M059J (cell line): ENCODE data around the gene IFNG. TPM values are rescaled to one million over a fixed set of nuclear protein-coding genes. Genes with fewer than 3 reads are reported as not detected.

Experiments used
- DNase-seq: peaks from one replicate; pipeline ENCODE4 v3.0.0-alpha.2; 2012; ENCODE audit warnings: low read depth
- total RNA-seq: library from RNA; depleted of rRNA; stranded (reverse); fragments of >200 nt; shearing (Covaris generic); gene quantifications from 2 replicates; pipeline ENCODE4 v1.2.3, GENCODE V29; 2014

The IFNG gene
- total RNA-seq, 1 experiment from 2014 or later, result not detected

DNA sequence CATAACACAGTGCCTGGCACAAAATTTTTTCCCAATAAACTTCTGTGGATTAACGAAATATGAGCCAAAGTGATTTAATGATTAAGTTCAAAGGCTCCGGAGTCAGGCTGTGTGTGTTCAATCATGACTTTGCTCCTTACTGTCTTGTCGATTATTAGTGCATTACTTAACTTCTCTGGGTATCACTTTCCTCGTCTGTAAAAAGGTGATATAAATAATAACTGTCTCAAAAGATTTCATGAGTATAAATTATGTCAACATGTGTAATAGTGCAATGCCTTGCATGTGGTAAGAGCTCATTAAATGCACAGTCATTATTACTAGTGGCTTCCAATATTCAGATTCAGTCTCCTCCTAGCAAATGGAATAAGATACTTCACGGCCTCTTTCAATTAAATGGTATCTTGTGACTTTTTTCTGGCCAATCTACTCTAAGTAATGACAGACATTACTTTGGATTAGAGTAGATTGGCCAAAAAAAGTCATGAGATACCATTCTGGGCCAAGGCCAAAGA is 6.8 kb upstream of the IFNG start:
- no peak for DNase-seq

DNA sequence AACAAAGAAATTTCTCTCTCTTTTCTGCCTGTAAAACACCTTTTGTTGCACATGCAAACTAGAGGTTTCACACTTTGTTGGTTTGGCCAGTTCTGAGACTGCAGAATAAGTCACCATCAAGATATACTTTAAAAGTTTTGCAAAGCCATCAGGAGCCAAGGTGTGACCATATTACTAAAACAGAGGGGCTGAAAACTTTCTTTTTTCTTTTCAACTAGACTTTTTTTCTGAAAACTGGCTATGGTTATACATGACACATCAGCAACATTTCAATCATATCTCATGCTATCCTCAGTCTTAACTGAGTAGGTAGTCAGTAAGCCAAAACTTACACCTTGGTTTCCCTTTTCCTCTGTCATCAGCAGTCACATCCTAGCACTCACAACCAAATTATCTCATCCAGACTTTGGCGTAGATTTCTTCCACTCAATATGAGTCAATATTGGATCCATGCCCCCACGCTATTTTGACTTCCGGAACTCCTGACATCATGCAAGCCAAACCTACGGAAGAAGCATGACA is 4.1 kb upstream of the IFNG start:
- no peak for DNase-seq

DNA sequence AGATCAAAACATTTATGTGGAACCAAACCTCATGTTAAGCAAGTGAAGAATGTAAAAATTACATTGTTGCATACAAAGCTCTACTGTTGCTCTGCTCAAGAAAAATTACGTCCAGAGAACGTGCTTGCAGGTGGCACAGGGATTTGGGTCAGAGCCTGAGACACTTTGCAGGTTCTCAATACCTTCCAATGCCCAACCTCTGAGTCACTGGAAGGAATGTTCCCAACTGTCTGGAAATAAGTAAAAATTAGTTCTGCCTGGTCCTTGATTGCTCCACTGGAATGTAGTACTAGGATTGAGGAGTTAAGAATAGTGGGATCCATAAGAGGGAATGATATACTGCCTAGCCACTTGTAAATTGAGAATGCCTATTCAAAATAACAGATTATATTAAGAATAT is 2.8 kb upstream of the IFNG start:
- peak; percentile 32 for DNase-seq

DNA sequence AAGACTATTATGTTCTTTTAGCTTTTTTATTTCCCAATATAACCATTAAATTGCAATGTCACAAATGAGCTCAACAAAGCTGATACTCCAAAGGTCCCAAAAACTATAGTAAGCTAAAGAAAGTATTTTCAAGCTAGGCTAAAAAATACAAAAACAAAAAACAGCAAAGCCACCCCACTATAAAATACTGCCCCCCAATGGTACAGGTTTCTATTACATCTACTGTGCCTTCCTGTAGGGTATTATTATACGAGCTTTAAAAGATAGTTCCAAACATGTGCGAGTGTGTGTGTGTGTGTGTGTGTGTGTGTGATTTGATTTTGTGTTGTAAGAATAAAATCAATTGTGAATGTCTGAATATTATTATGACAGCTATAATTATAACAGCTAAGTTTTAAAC is 1.1 kb downstream of the IFNG start:
- DNase-seq, result no peak

DNA sequence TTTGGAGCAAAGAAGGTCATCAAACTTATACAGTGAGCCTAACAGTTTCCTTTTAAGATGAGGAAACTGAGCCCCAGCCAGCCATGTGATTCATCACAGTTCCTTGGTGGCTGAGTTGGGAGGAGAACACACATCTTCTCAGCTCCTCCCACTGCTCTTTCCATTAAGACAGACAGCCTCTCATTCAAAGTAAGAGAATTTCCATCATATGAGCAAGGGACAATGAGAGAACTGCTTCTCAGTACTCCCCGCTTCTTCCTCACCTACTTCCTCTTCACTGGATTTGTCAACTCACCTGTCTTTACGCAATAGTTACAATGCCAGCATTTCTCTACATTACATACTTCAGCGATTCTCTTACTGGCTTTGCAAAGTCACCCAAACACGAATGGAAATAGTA is 2.2 kb downstream of the IFNG start:
- no peak for DNase-seq

DNA sequence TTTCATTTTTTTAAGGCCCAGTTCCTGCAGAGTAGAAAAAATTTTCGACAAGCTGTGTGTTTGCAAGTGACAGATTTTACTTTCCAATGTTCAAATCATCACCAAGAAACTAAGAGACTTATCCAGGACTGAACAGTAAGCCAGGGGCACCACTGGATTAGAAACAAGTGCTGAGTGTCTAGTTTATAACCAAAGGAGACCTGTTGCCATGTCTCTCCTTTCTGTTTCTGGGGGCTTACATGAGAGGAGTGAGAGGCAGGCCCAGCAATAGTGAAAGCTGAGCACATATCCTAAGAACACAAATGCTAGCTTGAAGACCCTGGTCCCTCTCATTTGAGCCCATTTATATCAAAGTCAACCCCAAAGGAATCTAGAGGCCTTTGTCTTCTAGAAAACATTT is 2.9 kb downstream of the IFNG start:
- no peak for DNase-seq

DNA sequence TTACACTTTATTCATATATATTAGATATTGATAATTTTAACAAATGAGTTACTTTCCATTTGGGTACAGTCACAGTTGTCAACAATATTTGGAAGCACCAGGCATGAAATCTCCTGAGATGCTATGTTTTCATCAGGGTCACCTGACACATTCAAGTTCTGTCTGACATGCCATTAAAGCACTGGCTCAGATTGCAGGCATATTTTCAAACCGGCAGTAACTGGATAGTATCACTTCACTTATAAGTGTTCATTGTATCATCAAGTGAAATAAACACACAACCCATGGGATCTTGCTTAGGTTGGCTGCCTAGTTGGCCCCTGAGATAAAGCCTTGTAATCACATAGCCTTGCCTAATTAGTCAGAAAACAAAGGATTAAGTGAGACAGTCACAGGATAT is 4.8 kb downstream of the IFNG start:
- DNase-seq, result no peak

DNA sequence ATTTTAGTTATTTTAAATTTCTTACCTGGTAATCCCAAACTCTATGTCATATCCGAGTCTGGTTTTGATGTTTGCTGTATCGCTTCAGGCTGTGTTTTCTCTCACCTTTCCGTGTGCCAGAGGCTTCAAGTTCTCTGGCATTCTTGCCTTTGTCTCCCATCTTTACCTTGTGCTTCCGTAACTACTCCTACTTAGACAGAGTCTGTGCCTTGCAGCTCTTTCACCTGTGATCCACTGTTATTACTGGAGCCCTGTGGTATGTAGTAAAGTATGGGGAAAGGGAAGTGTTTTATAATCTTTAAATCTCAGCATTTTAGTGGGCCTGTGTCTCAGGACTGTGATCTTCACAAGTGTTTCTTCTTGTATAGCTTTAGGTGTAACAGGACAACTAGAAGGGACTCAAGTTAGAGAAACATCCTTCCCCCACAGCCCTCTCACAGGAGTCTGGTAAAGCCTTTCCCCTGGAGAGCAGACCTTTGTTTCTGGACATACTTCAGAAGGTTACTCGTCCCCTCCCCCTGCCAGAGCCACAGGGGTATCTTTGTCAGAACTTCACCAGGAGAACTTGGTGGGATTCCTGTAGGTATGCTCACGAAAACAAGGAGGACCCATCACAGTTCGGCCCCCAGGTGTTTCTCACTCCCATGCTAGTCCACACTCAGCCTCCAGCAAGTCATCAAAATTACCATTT is 11.1 kb downstream of the IFNG start:
- no peak for DNase-seq

DNA sequence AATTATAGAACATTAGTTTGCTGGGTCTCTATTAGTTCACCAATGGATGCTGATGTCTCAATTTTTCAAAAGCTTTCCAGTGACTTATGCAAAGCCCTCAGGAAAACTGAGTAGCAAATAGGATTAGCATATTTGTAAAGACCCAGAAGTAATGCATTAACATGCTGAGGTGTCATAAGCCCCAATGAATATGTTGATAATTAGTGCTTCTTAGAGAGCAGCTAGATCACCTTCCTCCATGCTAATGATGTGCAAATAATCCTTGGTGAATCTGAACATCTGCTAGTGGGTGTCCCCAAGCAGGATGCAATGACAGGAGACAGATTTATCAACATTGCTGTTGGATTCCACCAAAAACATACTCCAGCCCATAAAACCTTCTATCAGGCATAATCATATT is 19.0 kb downstream of the IFNG start:
- DNase-seq, result no peak

DNA sequence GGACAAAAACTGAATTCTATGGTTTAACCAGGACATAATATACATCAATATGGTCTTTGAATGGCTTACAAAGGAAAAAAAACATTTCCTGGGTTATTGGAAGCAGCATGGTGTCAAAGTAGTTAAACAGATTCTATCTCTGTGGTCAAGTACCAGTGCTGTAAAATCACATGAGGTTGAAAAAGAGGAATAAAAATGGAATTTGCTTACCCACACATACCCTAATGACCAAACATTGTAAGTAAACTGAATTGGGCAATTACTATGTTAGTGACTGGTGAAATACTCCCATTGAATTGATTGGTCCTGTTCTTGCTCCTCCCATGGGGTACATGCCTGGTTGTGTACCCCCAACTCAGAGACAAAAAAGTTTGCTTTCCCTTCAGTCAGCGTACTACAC is 19.6 kb downstream of the IFNG start:
- no peak for DNase-seq

DNA sequence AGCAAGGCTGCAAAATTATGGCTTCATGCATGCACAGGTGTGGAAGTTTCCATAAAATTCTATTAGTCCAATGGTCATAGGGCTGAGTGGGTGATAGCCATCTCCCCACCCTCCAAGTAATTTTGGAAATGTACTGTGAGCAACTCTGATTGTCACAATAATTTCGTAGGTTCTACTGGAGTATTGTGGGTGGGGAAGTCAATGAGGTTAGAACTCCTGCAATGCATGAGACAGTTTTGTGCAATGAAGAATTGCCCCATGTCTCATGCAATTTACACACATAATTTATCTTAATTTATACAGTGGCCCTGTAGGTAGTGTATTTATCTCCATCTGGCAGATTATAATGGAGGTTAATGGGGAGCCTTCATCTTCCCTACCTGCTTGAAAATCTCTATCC is 20.5 kb downstream of the IFNG start:
- no peak for DNase-seq

DNA sequence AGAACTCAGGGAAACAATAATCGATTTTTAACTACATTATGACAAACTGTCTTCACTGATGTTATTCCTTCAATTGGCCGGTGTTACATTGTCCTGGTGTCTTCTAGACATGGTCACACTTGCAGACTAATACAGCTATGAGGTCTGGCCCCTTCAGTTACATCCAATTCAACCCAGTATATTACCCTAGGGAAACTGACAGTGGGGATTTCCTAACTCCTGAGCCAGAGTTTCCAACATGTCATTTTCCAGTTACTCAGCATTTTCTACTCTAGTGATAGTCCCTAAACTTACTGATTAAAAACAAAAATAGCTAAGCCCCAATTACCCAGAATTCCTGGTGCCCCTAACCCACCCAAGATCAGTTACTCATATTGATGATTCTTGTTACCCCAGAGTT is 21.1 kb downstream of the IFNG start:
- DNase-seq, result no peak

DNA sequence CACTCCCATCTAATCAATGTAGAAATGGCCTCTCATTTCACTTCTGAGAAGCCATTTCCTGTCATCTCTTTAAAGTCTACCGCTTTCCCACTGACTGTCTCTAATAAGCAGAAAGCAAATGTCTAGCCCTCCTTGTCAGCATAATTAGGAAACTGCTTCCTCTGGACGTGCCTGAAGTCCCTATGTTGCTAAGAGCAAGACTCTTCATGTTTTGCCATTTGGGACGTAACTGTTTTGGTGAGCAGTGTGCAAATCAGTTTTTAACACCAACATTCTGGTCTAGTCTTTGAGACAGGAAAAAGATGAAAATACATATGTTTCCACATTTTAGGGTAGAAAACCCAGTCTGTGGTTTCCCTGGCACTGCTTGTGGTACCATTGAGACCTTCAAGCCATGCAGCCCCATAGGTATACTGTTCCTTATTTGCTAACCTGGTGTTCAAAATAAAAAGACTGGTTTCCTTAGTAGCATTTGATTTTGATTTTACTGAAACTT is 22.2 kb downstream of the IFNG start:
- no peak for DNase-seq

DNA sequence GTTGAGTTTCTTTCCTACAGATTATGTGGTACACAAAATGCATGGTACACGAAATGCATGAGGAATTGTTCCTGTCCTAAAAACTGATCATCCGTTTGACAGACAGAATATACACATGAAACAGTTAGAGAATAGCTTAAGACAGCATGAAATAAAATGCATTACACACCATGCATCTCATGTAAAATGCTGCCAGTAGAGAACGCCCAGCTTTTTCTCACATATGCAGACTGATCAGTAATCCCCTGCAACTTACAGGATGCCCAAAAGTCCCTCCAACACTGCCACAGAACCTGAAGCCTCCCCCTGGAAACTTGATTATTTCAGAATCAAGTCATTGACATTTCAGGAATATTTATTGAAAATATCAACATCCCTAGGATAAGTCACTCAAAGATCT is 24.0 kb downstream of the IFNG start:
- DNase-seq, result no peak

DNA sequence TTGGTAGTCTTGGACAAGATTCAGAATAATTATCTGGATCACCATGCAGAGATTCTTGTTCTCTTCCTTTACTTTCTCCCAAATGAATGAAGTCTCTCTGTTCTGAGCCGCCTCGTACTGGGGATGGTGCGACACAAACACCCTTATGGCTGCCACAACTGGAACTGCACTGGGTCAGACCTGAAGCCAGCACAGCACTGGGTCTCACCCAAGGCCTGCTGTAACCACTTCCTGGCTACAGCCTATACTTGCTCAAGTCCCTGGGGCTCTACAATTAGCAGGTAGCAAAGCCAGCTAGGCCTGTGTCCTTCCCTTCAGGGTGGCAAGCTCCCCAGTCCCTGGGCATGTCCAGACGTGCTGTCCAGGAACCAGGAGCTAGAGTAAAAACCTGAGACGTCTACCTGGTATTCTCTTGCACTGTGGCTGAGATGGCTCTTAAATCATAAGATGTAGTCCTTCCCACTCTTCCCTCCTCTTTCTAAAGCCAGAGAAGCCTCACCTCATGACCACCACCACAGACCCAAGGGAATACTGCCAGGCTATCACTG is 27.6 kb downstream of the IFNG start:
- no peak for DNase-seq

DNA sequence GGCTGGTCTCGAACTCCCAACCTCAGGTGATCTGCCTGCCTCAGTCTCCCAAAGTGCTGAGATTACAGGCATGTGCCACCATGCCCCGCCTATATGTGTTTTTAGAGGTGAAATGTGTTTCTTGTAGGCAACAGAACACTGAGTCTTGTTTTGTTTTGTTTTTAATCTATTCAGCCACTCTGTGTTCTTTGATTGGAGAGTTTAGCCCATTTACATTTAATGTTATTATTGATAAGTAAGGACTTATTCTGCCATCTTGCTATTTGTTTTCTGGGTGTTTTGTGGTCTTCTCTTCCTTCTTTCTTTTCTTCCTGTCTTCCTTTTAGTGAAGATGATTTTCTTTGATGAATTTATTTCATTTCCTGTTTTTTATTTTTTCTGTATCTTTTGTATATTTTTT is 29.6 kb downstream of the IFNG start:
- DNase-seq, result no peak

DNA sequence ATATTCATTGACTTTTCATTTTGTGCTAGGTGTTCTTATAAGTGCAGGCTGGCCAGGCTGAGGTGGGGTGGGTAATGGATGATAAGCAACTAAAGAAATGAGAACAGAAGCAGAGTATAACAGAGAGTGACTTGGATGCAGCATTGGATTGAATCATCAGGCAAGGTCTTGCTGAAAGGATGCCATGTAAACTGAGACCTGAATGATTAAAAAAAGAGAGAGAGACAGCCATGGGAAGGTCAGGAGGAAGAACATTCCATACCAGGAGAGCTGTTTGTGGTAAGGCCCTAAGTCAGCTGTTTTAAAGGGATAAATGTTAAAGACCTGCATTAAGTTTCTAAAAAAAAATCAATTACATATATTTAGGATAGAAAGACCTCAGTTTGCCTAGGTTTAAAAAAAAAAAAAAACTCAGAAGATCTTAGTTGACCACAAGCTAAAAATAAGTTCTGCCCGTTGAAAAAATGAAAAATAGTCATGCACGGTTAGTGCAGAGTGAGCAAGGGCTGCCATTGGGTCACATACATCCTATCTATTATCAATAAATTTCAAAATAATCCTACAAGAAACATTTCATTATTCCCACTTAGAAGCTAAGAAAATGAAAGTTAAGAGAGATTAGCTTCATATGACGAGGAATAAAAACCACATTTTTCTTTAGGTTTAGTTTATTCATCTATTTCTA is 37.2 kb downstream of the IFNG start:
- DNase-seq, result peak; percentile 39

DNA sequence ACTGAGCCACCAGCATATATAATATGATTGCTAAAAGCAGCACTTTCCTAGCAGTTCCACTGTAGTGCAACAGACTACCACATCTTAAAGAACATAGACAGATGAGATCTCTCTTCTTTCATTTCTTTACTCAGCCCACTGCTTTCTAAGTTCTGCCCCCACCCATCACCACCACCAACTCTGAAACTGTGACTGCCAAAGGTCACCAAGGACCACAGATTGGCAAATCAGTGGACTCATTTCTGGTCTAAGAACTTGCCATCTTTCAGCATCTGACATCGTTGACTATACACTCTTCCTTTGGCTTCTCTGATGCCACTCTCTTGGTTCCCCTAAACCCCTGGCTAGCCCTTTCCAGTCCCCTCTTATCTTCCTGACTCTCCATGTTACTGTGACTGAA is 38.4 kb downstream of the IFNG start:
- DNase-seq, result no peak

DNA sequence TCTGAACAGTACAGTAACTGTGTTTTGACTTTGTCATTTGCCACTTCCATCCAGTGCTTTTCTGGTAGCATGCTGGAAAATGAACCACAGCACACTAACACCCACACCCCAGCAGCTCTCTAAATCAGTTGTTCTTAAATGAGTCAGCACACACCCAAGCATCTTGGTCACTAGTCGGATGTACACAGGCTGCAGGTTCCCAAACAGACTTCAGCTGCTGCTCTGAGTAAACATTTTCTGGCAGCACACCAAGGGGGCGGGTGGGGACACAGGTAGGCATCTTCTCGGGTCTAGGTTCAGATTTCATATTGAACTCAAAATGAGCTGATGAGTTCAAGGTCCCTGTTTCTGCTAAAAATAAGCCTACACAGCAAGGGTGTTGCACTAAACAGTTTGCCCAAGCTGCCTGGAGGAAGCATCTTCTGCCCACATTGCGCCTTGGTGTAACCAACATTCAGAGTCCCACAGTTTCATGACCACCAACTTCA is 39.8 kb downstream of the IFNG start:
- peak; percentile 15 for DNase-seq

DNA sequence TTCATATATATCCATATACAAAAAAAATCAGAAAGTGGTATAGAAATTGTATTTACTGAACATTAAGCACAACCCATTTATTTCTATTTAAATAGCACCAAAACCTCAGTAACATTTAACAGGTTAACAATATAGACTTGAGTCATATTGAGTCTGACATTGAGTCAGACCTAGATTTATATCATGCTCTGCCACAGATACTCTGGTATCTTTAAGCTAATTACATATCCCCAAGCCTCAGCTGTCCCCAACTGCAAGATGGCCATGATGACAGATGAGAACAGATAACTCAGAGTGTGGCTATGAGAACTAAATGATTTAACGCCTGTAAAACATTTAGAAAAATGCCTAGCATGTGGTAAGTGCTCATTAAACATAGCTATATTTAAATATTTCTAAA is 40.3 kb downstream of the IFNG start:
- DNase-seq, result no peak

DNA sequence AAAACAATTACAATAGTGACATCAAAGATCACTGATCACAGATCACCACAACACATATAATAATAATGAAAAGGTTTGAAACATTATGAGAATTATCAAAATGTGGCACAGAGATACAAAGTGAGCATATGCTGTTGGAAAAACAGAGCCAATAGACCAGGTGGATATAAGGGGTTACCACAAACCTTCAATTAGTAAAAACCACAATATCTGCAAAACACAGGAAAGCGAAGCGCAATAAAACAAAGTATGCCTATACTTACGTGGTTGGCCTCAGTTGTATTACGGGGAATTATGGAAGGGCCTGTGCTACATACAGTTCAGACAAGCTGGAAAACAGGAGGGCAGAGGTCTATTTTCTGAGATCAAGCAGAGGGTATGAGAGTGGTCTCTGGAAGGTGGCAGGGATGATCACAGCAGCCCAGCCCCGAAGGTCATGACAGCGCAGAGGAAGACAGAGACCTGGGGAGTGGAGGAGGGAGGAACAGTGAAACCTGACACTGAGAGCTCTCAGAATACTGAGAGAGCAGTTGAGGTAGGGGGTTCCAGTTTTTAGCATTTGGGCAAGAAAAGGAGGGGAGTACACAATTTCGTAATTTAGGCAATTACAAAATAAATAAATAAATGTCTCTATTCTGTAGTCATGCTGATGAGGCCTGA is 41.3 kb downstream of the IFNG start:
- DNase-seq, result no peak

DNA sequence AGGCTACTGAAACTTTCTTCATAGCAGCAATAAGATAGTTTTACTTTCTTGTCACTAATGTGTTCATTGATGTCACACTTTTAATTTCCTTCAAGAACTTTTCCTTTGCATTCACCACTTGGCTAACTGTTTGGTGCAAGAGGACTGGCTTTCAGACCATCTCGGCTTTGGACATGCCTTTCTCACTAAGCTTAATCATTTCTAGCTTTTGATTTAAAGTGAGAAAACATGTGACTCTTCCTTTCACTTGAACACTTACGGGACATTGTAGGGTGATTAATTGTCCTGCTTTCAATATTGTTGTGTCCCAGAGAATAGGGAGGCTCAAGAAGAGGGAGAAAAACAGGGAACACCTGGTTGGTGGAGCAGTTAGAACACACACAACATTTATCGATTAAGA is 41.9 kb downstream of the IFNG start:
- DNase-seq, result no peak
